Hepatocyte (in vitro differentiated cells): Measurements from ENCODE around the gene OGFR.

Experiments used
- EZH2phosphoT487 ChIP-seq: fragments of 200-600 bp; sonication (generic); IDR thresholded peaks from one replicate; pipeline ENCODE4 v1.6.1; 2018; ENCODE audit warnings: antibody characterized with exemption, mild to moderate bottlenecking, low read depth, moderate library complexity; ENCODE audit not compliant: unreplicated experiment, severe bottlenecking
- TF ChIP-seq, protein P1 (sequence below): fragments of 200-600 bp; sonication (generic); IDR thresholded peaks from 2 replicates; pipeline ENCODE4 v1.5.1; 2016; ENCODE audit warnings: antibody characterized with exemption, mild to moderate bottlenecking; ENCODE audit not compliant: poor library complexity

- TF ChIP-seq, protein P1, sequence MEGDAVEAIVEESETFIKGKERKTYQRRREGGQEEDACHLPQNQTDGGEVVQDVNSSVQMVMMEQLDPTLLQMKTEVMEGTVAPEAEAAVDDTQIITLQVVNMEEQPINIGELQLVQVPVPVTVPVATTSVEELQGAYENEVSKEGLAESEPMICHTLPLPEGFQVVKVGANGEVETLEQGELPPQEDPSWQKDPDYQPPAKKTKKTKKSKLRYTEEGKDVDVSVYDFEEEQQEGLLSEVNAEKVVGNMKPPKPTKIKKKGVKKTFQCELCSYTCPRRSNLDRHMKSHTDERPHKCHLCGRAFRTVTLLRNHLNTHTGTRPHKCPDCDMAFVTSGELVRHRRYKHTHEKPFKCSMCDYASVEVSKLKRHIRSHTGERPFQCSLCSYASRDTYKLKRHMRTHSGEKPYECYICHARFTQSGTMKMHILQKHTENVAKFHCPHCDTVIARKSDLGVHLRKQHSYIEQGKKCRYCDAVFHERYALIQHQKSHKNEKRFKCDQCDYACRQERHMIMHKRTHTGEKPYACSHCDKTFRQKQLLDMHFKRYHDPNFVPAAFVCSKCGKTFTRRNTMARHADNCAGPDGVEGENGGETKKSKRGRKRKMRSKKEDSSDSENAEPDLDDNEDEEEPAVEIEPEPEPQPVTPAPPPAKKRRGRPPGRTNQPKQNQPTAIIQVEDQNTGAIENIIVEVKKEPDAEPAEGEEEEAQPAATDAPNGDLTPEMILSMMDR = no peak
- no peak for TF ChIP-seq EZH2phosphoT487
Measured at GRCh38 chr20:62769346-62770071, 35.1 kb upstream of the OGFR start.
